SK-N-SH (cell line): ENCODE measurements around the gene OR51E1.

ENCODE experiments used
- FOXJ3 ChIP-seq: sonication (generic); formaldehyde crosslinking; IDR thresholded peaks from 2 replicates; pipeline ENCODE4 v1.5.1; 2020; ENCODE audit warnings: mild to moderate bottlenecking, missing genetic modification reagents
- MXI1 ChIP-seq: IDR thresholded peaks from 2 replicates; pipeline ENCODE4 v1.6.1; 2012; ENCODE audit warnings: mild to moderate bottlenecking, low read depth, low read length, improper control_type of control experiment
- RAD21 ChIP-seq: IDR thresholded peaks from 2 replicates; pipeline ENCODE4 v1.6.1; 2012; ENCODE audit warnings: mild to moderate bottlenecking, low read length
- TAF1 ChIP-seq: IDR thresholded peaks from 2 replicates; pipeline ENCODE4 v1.6.1; 2012; ENCODE audit warnings: low read depth, mild to moderate bottlenecking, low read length, moderate library complexity, borderline replicate concordance
- TF ChIP-seq, protein P1 (sequence below): fragments of 200-600 bp; sonication (generic); IDR thresholded peaks from 2 replicates; pipeline ENCODE4 v1.6.1; 2017; ENCODE audit warnings: antibody characterized with exemption, mild to moderate bottlenecking, moderate library complexity

GRCh38 chr11:4672470-4672869 is 28.7 kb downstream of the OR51E1 start:
- TF ChIP-seq, protein P1, sequence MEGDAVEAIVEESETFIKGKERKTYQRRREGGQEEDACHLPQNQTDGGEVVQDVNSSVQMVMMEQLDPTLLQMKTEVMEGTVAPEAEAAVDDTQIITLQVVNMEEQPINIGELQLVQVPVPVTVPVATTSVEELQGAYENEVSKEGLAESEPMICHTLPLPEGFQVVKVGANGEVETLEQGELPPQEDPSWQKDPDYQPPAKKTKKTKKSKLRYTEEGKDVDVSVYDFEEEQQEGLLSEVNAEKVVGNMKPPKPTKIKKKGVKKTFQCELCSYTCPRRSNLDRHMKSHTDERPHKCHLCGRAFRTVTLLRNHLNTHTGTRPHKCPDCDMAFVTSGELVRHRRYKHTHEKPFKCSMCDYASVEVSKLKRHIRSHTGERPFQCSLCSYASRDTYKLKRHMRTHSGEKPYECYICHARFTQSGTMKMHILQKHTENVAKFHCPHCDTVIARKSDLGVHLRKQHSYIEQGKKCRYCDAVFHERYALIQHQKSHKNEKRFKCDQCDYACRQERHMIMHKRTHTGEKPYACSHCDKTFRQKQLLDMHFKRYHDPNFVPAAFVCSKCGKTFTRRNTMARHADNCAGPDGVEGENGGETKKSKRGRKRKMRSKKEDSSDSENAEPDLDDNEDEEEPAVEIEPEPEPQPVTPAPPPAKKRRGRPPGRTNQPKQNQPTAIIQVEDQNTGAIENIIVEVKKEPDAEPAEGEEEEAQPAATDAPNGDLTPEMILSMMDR, result no peak
- TF ChIP-seq MXI1 (no peak), TAF1 (no peak), RAD21 (no peak), FOXJ3 (no peak)
